HG03432 (cell line): ENCODE data around the gene MORC2.

Source experiments
- ATAC-seq: cut with Tn5 transposase; IDR thresholded peaks from one replicate; pipeline ENCODE4 v1.9.1; 2021; ENCODE audit warnings: mild to moderate bottlenecking, moderate library complexity; ENCODE audit not compliant: unreplicated experiment

The MORC2 gene

GRCh38 chr22:30889996-30890480, 78.5 kb downstream of the MORC2 start:
- ATAC-seq = no peak

DNA sequence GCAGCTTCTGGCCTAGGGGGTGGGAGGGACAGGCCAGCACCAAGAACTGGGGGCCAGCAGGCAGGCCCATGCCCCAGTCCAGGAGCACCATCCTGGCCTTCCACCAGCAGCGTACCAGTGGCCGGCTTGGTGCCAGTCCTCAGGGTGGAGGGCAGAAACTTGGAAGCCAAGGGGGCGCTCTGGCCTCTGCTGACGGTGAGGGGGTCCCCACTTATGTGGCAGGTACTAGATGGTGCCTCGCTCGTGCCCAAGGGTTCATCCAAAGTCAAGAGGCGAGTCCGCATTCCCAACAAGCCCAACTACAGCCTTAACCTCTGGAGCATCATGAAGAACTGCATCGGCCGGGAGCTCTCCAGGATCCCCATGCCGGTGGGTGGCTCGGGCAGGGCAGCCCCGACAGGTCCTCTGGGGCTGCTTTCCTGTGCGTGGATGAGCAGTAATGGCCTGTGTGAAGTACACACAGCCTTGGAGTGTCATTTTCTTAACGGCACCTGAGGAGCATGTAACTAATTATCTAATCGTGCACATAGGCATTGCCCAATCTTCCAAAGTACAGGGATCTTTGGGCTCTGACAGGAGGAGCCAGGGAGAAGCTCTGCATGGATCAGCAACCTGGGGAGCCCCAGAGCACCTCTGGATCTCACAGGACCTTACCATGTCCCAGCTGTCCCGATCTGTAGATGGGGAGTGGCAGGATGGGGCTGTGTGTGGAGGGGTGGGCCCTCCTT, 79.1 kb downstream of the MORC2 start:
- ATAC-seq = no peak

DNA sequence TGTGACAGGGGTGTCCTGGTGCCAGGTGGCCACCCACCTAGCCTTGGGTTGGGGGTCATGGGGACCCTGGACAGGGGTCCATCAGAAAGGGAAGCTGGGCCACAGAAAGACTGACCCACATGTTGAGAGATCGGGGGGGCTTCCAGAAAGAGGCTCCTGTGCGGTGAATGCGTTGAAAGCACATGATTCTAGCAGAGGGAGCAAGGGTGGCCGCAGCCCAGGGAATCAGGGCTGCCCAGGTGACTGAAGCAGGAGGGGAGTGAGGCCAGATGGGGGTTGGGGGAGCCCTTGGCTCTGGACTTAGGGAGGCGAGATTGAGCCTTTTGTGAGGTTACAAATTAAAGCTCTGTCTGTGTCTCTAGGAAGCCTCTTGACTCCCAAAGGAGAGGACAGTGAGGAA, 80.7 kb downstream of the MORC2 start:
- ATAC-seq = no peak

DNA sequence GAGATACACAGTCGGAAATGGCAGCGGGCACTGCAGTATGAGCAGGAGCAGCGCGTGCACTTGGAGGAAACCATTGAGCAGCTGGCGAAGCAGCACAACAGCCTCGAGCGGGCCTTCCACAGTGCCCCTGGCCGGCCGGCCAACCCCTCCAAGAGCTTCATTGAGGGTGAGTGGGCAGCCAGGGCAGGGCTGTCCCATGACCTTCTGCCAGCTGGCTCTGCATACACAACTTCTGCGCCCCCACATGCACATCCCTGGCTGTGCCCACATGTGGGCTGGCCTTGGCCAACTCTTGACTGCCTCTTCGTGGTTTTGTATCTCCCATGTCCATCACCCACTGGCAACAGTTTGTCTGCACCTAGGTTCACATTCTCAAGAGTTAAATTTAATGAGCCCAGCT, 81.1 kb downstream of the MORC2 start:
- no peak for ATAC-seq

- ATAC-seq = no peak
These were observed 83.0 kb downstream of the MORC2 start for GRCh38 chr22:30885591-30885990.

- ATAC-seq = no peak
These were observed 83.6 kb downstream of the MORC2 start for GRCh38 chr22:30885001-30885366.

DNA sequence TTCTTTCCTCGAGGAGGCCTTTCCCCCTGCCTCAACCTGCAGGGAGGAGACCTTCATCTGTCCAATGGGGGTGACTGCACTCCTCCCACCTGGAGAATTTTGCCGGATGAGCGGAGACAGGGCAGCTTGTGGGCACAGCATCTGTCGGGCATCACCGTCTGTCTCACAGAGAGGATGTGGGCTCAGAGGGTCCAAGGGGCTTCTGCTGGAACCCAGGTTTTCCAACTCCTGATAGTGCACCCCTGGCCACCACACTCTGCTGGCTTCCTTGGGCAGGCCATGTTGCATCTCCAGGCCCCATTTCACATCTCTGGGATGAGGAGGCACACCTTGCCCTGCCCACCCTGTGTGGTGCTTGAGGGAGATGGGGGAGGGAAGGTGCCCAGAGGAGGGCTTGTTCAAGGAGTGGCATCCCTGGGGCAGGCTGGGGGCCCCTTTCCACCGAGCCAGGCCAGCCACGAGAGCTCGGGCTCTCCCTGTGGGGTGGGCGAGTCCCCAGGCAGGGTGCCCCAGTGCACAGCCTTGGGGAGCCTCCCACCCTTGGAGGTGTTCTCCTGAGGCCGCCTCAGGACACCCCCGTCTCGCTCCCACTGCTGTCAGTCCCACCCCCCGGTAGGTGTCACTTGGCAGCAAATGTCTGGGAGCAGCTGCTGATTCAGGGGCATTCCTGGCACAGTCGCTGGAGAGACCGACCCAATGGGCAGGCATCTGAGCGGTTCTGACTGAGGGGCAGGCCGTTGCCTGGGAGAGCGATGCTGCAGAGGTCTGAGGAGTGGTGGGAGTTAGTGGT, 84.2 kb downstream of the MORC2 start:
- no peak for ATAC-seq

DNA sequence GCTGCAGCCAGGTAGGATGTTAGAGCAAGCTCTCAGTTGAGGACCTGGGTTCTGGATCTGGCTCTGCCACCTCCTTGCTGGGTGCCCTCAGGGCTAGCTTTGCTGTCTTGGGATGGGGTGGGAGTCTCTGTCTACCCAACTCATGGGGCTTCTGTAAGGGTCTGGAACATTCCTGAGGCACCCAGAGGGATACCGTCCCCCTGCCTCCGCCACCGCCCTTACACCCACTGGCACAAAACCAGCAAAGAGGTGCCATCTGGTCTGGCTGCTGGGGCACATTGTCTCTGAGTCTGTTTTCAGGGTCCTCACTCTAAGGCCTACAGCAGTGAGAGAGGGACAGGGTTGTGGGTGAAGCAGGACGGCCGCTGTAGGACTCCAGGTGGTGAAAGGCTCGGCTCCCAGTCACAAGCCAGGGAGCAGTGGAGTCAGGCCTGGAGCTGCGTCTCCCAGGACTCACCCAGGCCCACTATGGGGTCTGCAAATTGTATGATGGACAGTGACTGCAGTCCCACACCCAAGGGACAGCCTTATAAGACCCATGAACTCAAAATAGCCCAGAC, 84.9 kb downstream of the MORC2 start:
- ATAC-seq = no peak

GRCh38 chr22:30882974-30883533, 85.5 kb downstream of the MORC2 start:
- ATAC-seq = no peak

GRCh38 chr22:30882184-30882717, 86.3 kb downstream of the MORC2 start:
- no peak for ATAC-seq

DNA sequence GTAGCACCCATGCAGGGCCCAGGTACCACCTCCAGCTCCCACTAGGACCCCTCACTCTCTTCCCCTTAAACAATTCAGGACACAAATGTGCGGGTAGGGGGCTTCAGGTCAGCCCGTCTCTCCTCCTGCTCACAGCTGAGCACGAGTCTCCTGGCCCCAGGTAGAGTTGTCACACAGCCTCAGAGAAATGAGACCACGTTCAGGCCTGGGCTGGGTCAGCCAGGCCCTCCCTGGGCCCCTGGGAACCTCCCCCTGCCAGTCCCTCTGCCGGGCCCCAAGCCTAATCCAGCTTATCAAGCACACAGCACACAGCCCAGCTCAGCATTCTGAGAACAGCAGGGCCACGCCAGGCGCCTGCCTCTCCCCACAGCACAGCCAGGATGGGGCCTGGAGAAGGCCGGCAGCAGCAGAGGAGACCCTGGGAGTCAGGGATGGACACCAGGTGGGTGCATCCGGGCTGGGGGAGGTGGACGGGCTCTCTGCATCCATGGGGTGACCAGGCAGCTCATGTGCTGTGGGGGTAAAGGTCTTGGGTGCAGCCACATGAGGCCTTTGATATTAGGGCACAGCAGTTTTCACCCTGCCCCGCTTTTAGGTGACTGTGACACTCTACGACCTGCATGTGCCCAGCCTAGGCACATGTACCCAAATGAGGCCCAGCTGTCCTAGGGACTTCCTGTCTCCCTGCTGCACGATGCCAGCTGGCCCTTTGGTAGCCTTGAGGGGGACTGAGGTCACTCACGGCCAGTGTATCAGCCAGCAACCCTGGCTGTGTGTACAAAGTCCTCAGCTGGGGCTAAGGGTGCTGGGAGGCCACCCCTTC, 87.0 kb downstream of the MORC2 start:
- ATAC-seq = no peak

- ATAC-seq = no peak
These were observed 87.7 kb downstream of the MORC2 start for GRCh38 chr22:30880847-30881246.

GRCh38 chr22:30880181-30880601, 88.4 kb downstream of the MORC2 start:
- no peak for ATAC-seq

DNA sequence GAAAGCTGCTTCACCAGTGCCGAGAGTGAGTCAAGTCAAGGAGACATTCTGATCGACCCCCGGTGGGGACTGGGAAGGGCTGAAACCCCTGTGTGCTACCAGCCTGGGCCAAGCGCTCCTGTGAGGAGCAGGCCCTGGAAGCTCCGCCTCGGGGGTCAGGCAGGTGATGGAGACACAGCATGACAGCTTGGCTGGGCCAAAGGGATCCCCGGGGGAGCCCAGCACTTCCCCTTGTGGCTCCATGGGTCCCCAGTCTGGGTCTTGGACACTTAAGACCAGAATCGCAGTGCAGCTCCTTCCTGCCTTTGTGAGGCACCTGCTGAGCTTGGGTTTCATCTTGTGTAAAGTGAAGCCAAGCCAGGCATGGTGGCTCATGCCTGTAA, 89.2 kb downstream of the MORC2 start:
- no peak for ATAC-seq

- no peak for ATAC-seq
These were observed 89.8 kb downstream of the MORC2 start for GRCh38 chr22:30878516-30879414.

- no peak for ATAC-seq
These were observed 90.7 kb downstream of the MORC2 start for GRCh38 chr22:30877662-30878515.

DNA sequence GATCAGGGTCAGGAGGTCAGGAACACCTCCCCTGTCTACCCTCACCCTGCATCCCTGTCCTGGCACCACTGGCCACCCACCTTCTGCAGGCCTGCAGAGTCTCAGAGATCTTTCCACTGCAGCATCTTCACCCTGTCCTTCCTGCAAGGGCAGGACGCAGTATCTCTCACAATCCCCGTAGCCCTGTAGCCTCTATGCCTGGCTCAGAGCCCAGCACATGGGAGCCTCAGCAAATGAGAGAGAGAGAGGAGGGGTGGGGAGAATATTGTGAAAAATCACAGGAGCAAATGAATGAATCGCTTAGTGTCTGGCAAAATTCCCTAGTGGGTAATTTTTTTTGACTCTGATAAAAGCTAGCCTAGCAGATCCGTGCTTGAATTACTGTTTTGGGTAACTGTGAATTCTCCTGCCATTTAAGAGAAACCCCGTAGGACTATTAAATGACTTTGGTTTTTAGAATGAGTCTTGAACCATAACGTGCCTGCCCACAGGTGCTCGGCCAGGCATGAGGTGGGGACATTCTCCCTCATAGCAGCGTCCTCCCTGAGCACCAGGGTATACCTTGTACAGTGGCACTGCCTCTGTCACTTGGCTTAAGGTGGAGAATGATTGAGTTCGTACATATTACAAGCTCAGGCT, 91.5 kb downstream of the MORC2 start:
- no peak for ATAC-seq

- ATAC-seq = no peak
These were observed 92.3 kb downstream of the MORC2 start for GRCh38 chr22:30876221-30876751.
